CD4-positive, alpha-beta T cell treated with Interleukin-4 for 4 hours (primary cell): Measurements from ENCODE around the gene PLEKHS1.
"Not testable (repeated sequence)": the region's sequence is repeated elsewhere in the genome, so short reads cannot be mapped to it uniquely, and the experiment has no call there.

Experiments
- DNase-seq: peaks from one replicate; pipeline ENCODE4 v3.0.0-alpha.2; 2020

PLEKHS1 gene

DNA sequence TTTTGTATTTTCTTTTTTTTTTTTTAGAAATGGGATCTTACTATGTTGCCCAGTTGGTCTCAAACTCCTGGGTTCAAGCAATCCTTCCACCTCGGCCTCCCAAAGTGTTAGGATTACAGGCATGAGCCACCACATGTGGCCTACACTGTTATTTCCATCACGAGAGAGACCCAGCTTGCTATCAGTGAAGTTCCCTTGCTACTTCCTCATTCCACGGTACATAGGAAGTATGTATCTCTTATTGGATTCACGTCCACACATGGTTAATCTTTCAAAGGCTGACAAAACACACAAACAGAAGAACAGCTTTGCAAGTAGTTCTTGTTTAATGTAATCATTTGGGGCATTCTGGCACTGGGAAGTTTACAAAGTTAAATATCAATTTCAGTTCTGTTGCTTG lies 51.5 kb downstream of the PLEKHS1 start:
- no peak for DNase-seq

DNA sequence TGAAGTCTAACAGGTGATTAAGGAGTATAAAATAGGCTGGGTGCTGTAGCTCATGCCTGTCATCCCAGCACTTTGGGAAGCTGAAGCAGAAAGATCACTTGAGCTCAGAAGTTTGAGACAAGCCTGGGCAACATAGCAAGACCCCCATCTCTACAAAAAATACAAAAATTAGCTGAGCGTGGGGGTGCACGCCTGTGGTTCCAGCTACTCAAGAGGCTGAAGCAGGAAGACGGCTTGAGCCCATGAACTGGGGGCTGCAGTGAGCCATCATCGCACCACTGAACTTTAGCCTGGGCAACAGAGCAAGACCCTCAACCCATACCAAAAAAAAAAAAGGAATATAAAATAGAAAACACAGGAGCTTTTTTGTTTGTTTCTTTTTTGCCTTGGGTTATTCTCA lies 55.0 kb downstream of the PLEKHS1 start:
- DNase-seq, result no peak

DNA sequence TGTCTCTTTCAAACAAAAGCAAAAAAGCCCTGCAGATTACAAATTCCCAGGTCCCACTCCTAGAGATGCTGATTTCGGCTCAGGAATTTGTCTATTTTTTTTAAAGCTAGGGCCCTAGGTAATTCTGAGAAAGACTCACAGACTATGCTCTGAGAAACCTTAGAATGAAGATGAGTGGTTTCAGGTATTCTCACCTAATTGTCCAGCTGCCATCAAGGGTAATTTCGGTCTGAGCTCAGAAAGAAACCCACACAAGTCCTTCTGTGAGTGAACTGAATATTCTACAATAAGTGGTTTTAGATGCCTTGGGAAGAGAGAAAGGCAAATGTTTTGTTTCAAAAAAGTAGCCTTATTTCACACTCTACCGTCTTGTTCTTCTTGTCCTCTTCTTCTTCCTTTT lies 56.7 kb downstream of the PLEKHS1 start:
- DNase-seq, result no peak

DNA sequence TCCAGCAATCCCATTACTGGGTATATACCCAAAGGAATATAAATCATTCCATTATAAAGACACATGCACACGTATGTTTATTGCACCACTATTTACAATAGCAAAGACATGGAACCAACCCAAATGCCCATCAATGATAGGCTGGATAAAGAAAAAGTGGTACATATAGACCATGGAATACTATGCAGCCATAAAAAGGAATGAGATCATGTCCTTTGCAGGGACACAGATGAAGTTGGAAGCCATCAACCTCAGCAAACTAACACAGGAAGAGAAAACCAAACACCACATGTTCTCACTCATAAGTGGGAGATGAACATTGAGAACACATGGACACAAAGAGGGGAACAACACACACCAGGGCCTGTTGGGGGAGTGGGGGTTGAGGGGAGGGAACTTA lies 63.2 kb downstream of the PLEKHS1 start:
- DNase-seq, result not testable (repeated sequence)

DNA sequence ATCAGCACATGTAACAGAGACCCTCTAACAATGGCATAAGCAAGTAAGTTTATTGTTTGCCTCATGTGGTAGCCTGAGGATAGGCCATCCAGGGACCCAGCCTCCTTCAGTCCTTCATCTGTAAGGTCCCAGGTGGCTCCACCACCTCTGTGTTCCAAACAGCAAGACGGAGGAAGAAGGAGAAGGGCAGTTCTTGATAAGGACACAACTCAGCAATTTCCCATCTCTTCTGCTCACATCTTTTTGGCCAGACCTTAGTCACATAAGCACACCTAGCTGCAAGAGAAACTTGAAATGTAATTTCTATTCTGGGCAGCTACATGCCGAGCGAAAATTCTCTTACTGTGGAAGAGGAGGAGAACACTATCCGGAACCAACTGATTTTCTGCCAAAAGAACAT lies 68.5 kb downstream of the PLEKHS1 start:
- DNase-seq, result no peak

DNA sequence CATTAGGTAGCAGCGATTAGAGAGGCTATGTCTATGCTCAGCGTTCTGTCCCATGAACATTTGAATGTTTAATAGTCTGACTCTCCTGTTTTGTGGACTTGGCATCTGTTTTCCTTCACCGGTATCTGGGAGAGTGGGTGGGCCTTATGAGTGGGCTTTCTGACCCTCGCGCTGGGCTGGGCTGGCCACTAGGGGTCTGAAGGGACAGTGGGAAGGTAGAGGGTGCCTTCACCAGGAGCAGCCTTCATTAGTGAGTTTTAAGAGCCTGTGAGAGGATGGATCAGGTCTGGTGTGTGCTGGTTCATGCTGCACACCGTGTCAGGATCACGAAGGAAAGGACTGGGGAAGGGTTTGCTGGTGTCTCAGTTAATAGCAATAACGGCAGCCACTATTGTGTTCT lies 69.0 kb downstream of the PLEKHS1 start:
- no peak for DNase-seq

DNA sequence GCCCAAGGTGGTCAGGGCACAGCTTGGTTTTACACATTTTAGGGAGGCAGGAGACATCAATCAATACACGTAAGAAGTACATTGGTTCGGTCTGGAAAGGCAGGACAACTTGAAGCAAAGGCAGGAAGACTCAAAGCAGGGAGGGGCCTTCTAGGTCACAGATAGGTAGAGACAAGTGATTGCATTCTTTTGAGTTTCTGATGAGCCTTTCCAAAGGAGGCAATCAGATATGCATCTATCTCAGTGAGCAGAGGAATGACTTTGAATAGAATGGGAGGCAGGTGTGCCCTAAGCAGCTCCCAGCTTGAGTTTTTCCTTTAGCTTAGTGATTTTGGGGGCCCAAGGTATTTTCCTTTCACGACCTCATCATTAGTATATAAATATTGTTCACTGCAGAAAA lies 69.8 kb downstream of the PLEKHS1 start:
- DNase-seq, result not testable (repeated sequence)

DNA sequence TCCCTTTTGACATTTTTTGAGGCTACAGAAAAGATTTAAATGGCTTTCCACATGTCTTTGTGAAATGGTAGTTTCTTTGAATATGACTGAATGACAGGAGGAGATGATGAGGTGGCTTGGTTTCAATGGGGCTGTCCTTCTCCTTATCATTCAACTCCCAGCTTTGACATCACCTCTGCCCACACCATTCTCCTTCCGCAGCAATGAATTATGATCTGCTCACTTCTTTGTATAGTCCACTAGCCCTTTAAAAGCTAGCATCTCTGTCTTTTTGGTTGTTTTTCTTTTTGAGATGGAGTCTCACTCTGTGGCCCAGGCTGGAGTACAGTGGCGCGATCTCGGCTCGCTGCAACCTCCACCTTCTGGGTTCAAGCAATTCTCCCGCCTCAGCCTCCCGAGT lies 70.7 kb downstream of the PLEKHS1 start:
- DNase-seq, result no peak

DNA sequence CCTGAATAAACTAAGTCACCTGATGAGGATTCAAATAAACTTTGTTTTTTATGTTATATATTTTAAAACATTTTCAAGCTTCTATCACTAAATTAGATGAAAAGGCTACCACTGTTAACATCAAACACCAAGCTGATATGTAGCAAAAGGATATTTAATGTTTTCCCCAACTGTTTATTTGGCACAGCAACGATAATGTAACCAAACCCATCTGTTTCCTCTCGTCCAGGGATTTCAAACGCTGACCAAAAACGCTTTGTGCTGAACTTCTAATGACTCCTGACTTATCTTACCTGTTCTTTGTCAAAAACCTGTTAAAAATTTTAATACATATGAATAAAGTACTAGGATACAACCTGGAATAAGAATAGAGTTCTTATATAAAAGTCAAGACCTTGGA lies 71.9 kb downstream of the PLEKHS1 start:
- no peak for DNase-seq

DNA sequence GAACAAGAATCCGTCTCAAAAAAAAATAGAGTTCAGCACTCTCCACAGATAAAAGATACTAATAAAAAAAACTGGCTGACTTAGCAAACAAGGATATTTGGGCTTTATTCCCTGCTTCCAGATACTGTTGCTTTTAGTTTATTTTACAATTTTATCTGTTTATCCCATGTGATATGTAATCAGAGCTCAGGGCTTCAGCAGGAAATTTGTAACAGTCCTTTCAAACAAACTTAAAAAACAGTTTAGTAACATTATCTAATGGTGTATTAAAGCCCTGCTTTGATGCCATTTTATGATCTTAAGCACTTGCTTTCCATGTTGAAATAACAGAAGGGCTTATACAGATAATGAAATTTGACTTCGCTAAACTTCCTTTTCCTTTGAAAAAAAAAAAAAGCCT lies 74.3 kb downstream of the PLEKHS1 start:
- DNase-seq, result no peak

DNA sequence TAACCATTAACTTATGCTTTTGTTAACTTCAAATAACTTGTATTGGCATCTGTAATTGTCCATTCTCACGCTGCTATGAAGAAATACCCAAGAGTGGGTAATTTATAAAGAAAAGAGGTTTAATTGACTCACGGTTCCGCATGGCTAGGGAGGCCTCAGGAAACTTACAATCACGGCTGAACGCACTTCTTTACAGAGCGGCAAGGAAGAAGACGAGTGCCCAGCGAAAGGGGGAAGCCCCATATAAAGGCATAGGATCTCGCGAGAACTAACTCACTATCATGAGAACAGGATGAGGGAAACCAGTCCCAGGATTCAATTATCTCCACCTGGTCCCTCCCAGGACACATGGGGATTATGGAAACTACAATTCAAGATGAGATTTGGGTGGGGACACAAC lies 77.1 kb downstream of the PLEKHS1 start:
- DNase-seq, result not testable (repeated sequence)
